GM19099 (cell line): Measurements from ENCODE around the gene GNB2.

ENCODE experiments used
- POLR2A ChIP-seq: IDR thresholded peaks from 3 replicates; pipeline ENCODE4 v1.6.1; 2011; ENCODE audit warnings: low read depth; ENCODE audit not compliant: insufficient read length; ENCODE audit errors: extremely low read depth

GNB2 gene

GRCh38 chr7:100676501-100677306, 3.2 kb downstream of the GNB2 start:
- TF ChIP-seq POLR2A: no peak

GRCh38 chr7:100677308-100678267, 4.0 kb downstream of the GNB2 start:
- TF ChIP-seq POLR2A: no peak

- TF ChIP-seq POLR2A: no peak
Observed at GRCh38 chr7:100678291-100678984, 4.9 kb downstream of the GNB2 start.

DNA sequence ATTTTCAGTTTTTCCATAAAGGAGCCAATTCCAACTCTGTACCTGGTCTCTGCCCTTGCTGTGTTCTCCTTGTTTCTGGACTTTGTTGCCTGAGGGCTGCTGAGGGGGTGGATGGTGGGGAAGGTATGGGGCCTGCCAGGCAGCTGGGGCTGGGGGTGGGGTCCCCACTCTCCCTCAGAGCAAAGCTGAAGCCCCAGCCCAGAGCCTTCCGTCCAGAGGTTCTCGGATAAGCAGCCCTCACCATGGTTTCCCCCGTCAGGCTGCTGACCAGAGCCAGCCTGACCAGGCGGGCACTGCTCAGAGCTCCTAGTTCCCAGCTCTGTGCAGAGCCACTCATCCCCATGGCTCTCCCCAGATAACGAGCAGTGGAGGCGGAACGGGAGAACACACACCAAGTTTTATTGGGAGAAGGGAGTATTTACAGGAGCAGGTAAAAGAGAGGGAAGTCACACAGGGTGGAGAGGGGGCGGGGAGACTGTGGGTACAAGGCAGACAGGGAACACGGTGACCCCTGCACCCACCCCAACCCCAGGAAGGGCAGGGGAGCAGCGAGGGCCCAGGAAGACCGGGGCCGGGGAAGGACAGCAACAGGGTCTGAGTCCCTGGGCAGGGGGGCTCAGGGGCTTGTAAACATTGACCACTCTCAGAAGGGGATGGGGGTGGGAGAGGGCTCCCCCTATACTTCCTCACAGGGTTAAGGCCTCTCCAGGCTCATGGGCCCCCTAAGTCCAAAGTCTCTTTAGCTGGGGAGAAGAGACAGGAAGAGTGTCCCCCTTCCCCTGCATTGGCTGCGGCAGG, 5.8 kb downstream of the GNB2 start:
- no peak for TF ChIP-seq POLR2A

DNA sequence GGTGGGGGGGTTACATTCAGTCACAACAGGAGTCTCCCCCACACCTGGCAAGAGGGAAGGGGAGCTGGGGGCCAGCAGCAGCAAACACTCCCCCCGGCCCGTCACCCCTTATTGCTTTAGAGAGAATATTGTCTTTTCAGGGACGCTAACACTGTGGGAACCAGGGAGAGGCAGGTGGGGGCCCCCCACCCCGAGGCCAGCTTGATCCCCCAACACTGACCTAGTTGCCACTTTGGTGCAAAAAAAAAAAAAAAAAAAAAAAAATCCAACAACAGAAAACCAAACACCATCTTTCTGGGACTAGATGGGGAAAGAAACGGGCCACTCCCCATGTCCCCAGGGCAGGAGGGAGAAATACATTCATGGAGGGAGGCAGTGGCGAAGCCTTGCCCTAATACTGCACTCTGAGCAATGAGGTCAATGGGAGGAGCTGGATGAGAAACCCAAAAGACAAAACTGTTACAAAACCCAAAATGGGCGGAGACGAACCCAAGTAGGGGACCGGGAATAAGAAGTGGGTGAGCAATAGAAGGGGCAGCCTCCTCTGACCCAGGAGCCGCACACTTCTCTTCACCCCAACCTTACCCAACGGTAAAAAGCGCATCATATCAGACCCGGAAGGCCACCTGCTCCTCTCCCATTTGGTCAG, 6.5 kb downstream of the GNB2 start:
- no peak for TF ChIP-seq POLR2A

DNA sequence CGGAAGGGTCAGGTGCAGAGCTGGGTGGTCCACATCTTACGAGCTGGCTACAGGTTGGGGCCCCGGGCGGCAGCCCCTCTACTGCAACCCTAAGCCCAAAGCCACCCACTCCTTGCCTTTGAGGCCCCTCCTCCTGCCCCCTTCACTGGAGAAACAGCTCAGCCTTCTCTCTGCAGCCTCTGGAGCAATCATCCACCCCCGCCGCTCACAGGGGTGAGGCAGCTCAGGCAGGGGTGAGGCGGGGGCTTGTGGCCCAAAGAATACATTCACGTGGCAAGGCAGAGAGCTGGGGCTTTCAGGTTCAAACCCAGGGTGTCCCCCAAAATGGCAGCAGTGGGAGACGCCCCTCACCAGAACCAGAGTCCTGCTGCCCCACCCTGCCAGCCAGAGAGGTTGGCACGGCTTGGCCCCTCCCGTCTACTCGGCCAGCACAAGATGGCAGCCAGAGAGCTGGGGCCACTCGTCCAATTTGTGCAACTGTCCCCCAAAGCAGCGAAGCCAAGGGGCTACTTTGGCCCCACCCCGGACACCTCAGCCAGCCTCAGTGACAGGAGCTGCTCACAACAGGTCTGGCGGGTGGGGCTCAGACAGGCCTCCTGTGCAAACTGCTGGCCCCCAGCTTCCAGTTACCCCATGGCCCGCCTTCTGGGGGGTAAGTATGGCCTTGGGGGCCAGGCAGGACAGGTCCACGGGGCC, 7.2 kb downstream of the GNB2 start:
- TF ChIP-seq POLR2A: no peak

DNA sequence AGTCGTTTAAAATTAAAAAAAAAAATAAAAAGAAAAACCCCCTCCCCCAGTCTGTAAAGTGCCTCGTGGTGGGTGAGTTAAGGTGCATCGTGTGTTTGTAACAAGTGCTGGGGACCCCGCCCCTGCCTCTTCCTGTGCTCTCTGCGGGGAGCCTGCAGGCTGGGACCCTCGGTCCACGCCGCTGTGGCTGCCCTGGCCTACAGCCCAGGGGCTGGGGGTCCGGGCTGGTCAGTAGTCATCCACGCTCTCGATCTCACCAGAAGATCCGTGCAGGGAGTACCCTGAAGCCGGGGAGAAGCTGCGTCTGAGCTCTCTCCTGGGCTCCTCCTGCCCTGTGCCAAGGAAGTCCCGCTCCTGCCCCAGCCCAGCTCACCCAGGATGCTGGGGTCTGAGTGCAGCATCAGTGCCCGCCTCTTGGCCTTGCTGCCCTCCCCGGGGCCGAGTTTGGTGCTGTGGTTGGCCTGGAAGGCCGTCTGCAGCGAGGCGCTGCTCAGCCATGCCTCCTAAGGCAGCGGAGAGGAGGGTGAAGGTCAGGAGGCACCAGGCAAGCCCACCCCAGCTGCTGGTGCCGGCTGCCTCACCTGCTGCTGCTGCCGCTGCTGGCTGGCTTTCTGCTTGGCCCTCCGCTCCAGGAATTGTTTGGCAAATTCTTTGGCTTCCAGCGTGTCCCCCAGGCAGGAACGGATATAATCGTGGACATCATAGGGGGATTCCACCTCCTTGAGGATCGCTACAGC, 8.1 kb downstream of the GNB2 start:
- no peak for TF ChIP-seq POLR2A

DNA sequence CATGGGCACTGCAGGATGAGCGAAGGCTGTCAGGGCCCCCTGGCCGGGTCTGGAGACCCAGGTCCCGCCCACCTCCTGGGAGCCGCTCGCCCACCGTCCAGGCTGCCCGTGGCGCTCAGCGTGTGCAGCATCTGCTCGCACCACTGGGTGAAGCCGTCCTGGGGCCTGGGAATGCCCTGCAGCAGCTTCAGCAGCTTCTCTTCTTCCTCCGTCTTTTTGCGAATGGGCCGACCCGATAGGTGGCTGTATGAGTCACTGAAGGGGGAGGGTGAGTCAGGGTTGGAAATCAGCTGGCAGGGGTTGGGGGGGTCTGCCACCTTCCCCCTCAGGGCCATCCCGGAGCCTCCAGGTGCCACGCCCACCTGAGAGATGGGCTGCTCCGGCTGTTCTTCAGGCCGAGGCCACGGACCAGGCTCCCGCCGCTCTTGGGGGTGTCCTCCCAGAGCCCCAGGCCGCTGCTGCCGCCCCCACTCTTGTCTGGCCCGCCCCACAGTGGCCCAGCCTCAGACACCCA, 8.7 kb downstream of the GNB2 start:
- no peak for TF ChIP-seq POLR2A

GRCh38 chr7:100682991-100683658, 9.6 kb downstream of the GNB2 start:
- no peak for TF ChIP-seq POLR2A

DNA sequence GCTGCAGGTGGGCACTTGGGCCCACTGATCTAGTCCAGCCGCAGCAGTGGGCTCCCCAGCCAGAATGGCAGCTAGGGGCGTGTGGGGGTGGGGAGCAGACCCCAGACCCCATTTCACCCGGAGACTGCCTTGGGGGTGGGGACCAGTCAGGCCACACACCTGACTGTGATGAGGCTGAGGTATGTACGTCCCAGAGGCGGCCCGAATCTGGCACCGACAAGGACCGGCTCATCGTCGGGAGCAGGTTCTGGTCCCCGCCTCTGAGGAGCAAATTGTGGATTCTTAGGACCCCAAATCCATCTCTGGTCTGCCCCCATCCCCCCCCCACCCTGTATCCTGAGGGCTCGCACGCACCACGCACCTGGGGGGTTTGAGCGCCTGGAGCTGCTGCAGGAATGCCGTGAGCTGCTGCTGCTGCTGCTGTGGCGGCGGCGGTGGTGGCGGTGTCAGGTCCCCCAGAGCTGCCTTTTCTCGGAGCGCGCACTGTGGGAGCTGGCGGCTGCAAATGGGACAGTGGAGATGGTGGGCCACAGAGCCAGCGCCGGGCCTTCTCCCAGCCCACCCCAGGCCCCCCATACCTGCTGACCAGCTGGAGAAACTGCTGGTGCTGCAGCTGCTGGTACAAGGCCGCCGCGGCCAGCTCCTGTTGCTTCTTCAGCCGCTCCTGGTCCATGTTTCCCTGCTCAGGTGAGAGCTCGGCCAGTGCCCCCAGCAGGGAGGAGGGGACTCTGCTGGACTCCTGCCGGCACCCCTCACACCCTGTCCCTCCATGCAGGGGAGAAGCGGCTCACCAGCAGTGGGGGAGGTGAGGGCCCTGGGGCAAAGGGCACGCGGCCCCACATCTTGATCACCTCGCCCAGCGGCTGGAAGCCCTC, 10.4 kb downstream of the GNB2 start:
- TF ChIP-seq POLR2A: no peak

- TF ChIP-seq POLR2A: no peak
Observed at GRCh38 chr7:100684534-100685042, 11.0 kb downstream of the GNB2 start.

DNA sequence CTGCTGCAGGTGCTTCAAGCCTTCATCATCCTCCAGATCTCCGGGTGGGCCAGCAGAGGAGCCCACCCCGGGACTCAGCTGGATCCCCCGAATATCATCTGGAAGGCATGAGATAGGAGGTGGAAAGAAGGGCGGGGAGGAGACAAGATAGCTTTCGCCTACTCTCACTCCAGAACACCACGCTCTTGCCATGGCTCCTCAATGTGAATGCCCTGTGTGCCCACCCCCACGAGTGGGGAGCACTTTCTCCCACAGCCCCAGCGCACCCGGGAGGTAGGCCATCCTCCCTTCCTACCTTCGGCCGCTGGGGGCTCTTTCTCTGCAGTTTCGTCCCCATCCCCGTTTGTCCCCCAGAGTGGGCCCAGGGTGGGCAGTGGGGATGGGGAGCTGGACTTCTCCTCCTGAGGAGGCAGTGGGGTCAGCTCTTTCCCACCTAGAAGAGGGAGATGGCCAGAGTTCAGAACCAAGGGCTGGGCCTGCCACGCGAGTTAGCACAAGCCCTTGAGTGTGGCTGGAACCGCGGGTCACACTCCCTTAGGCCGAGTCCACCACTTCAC, 11.6 kb downstream of the GNB2 start:
- no peak for TF ChIP-seq POLR2A
